NCI-H2171 treated with DMSO at 0.1 percent for 48 hours (cell line): ENCODE results near the gene AKT1S1.

Source experiments
- DNase-seq: peaks from one replicate; lab custom pipeline; 2025; lab: John Stamatoyannopoulos, UW

Gene AKT1S1

GRCh38 chr19:49907745-49908446 lies 30.7 kb upstream of the AKT1S1 start:
- DNase-seq = no peak

DNA sequence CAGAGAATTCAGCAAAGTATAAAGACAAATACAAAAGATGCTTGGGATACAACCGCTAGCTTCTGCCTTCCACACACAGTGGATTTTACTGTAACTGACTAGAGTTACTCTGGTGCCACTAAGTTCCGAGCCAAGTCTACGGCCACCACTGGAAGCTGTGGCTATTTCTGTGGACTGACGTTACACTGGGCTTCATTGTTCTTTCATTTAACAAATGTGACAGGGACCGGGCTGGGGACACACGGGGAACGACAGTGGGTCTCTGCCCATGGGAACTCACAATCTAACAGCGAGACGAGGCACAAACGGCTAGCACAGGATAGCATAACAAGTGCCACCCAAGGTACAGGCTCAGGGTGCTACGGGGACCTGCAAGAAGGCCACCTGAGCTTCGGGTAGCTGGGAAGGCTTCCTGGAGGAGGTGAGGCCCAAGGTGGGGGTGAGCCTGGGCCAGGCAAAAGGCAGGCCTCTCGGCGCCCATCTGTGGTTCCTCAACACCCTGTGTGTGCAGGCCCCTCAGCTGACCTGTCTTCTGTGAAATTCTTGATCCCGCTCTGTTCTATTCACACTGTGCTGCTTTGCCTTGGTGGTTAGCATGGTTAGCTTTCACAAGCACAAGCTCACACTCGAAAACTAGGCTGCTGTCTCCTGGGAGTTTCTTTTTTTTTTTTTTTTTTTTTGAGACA lies 29.9 kb upstream of the AKT1S1 start:
- DNase-seq = no peak

GRCh38 chr19:49904136-49904535 lies 27.0 kb upstream of the AKT1S1 start:
- no peak for DNase-seq

GRCh38 chr19:49896863-49897621 lies 19.9 kb upstream of the AKT1S1 start, which contains the start of gene IL4I1:
IL4I1 (minus strand) TSS chr19:49896887; CDS start chr19:49896160, 727 bp downstream.
- DNase-seq = no peak

- no peak for DNase-seq
These were observed 18.6 kb upstream of the AKT1S1 start for GRCh38 chr19:49895566-49896297.

- no peak for DNase-seq
These were observed 17.9 kb upstream of the AKT1S1 start for GRCh38 chr19:49894879-49895565.

DNA sequence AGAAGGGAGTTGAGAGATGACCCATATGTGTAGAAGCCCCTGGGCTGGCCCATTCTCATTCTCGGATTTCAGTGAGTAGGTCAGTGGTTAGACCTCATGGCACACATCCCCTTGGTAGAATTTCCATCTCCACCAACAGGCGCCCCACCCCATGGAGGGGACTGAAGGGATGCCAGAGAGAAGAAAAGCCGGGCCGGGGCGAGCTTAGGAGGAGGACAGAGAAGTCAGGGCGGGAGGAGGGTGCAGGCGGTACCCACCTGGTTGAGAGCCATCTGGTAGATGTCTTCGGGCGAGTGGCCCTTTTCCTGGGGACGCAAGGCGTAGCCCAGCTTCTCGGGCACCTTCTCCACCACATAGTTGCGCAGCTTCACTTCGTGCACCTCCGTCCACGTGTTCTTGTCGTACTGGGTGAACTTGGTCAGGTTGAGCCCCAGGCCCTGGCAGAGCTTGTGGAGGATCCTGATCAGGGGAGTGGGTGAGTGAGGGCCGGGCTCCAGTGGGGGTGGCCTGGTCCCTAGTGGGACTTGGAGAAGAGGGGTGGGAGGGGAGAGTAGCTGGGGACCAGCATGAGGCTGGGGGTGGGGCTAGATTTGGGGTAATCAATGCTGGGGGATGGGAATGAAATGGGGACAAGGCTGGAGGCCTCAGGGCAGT lies 17.0 kb upstream of the AKT1S1 start:
- DNase-seq = no peak

DNA sequence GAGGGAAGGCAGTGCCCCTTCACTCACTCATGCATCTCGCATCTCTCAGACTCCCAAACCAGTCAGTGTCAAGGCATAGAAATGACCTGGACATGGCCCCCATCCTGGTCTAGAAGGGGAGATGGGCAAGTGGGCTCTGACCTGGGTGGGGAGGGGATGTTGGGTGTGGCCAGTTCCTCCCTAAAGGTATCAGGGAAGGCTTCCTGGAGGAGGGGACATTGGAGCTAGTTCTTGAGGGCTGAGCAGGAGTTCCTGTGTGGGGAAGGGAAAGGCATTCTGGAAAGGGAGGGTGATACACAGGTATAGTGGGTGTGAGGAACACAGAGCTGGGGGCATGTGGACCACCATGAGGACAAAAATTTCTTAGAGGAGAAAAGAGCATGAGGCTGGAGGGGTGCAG lies 15.6 kb upstream of the AKT1S1 start:
- no peak for DNase-seq

GRCh38 chr19:49891393-49891792 lies 14.2 kb upstream of the AKT1S1 start:
- DNase-seq = no peak

- DNase-seq = peak; percentile 53
These were observed 13.5 kb upstream of the AKT1S1 start for GRCh38 chr19:49890349-49891311.

- peak; percentile 53 for DNase-seq
These were observed 12.7 kb upstream of the AKT1S1 start for GRCh38 chr19:49889687-49890348.

DNA sequence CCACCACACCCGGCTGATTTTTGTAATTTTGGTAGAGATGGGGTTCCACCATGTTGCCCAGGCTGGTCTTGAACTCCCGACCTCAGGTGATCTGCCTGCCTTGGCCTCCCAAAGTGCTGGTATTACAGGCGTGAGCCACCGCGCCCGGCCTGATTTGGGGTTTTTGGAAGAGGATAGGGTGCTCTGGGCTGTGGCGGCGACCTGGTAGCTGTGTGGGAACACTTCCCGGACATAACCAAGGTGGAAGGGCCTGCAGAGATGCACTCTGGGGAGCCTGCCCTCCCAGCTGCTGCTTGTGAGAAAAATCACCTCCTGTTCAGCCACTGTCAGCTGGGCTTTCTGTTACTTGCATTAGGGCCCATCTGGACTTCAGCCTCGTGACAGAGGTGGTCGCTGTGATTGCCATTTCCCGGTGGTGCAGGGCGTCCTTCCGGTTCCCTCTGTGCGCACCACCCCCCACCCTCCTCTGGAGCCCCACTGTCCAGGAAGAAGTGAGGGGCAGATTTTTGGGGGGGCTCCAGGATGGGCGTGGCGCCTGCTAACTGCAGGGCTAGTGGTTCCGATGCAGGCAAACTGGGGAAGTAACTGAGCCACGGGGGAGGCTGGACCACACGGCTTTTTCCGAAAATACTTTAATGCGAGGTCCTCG lies 12.0 kb upstream of the AKT1S1 start:
- no peak for DNase-seq

DNA sequence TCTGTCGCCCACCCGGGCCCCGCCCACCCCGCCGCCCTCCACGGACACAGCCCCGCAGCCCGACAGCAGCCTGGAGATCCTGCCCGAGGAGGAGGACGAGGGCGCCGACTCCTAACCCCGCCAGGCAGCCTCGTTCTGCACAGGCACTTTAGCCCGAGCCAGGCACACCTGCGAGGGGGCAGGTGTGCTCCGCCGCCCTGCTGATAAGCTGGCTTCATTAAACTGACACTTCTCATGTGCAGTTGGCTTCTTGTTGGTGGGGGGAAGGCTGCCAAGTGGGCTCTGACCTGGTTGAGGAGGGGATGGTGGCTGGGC lies 11.3 kb upstream of the AKT1S1 start:
- DNase-seq = peak; percentile 23

GRCh38 chr19:49887665-49888509 lies 10.7 kb upstream of the AKT1S1 start:
- DNase-seq = no peak

- DNase-seq = no peak
These were observed 10.0 kb upstream of the AKT1S1 start for GRCh38 chr19:49887037-49887664.

GRCh38 chr19:49884760-49885159 lies 7.6 kb upstream of the AKT1S1 start:
- DNase-seq = no peak

GRCh38 chr19:49884109-49884508 lies 7.0 kb upstream of the AKT1S1 start:
- no peak for DNase-seq

- no peak for DNase-seq
These were observed 5.9 kb upstream of the AKT1S1 start for GRCh38 chr19:49883094-49883493.
